Calu3 (cell line): Measurements from ENCODE around the gene LCP2. TPM values are rescaled to one million over a fixed set of nuclear protein-coding genes. Genes with fewer than 3 reads are reported as not detected.

ENCODE experiments used
- BruUV-seq: library from RNA; stranded (reverse); fragments of 400-500 nt; replicated peaks from 2 replicates; lab custom pipeline; 2021; lab: Mats Ljungman, UMichigan
- CTCF ChIA-PET: fragments of 300-600 bp; sonication (Branson Sonifier 250); formaldehyde crosslinking; loops from one replicate; lab custom pipeline; 2022; ENCODE audit warnings: antibody characterized with exemption; lab: Charles Lee
- DNase-seq: peaks from one replicate; pipeline ENCODE4 v3.0.0; 2022
- H3K27ac Mint-ChIP-seq: one replicate; pipeline ENCODE4 v1.8.0; 2022; ENCODE audit warnings: mixed read lengths; ENCODE audit not compliant: unreplicated experiment
- H3K27me3 Mint-ChIP-seq: one replicate; pipeline ENCODE4 v1.8.0; 2022; ENCODE audit warnings: mixed read lengths; ENCODE audit not compliant: unreplicated experiment
- H3K36me3 Mint-ChIP-seq: one replicate; pipeline ENCODE4 v1.8.0; 2022; ENCODE audit warnings: mild to moderate bottlenecking, moderate library complexity, mixed read lengths; ENCODE audit not compliant: insufficient read depth, unreplicated experiment
- H3K4me1 Mint-ChIP-seq: one replicate; pipeline ENCODE4 v1.8.0; 2022; ENCODE audit warnings: mild to moderate bottlenecking, low read depth, mixed read lengths; ENCODE audit not compliant: unreplicated experiment
- H3K4me3 Mint-ChIP-seq: one replicate; pipeline ENCODE4 v1.8.0; 2022; ENCODE audit warnings: mild to moderate bottlenecking, low read depth, moderate library complexity, mixed read lengths; ENCODE audit not compliant: unreplicated experiment
- H3K9me3 Mint-ChIP-seq: one replicate; pipeline ENCODE4 v1.8.0; 2022; ENCODE audit warnings: low read depth, mixed read lengths; ENCODE audit not compliant: unreplicated experiment
- intact Hi-C: fragments of 100-400 bp; cut with micrococcal nuclease; formaldehyde crosslinking; loops from one replicate; pipeline ENCODE4 v1.10.0; 2022; ENCODE audit not compliant: unreplicated experiment
- total RNA-seq: library from RNA; stranded (reverse); gene quantifications from 2 replicates; pipeline ENCODE4 v1.2.3, GENCODE V29; 2022
- TF ChIP-seq, protein P1 (sequence below): fragments of 200-600 bp; IDR thresholded peaks from one replicate; pipeline ENCODE4 v1.8.0; 2022; ENCODE audit warnings: antibody characterized with exemption; ENCODE audit not compliant: unreplicated experiment

LCP2 gene
- total RNA-seq, 1 experiment from 2014 or later: not detected

DNA sequence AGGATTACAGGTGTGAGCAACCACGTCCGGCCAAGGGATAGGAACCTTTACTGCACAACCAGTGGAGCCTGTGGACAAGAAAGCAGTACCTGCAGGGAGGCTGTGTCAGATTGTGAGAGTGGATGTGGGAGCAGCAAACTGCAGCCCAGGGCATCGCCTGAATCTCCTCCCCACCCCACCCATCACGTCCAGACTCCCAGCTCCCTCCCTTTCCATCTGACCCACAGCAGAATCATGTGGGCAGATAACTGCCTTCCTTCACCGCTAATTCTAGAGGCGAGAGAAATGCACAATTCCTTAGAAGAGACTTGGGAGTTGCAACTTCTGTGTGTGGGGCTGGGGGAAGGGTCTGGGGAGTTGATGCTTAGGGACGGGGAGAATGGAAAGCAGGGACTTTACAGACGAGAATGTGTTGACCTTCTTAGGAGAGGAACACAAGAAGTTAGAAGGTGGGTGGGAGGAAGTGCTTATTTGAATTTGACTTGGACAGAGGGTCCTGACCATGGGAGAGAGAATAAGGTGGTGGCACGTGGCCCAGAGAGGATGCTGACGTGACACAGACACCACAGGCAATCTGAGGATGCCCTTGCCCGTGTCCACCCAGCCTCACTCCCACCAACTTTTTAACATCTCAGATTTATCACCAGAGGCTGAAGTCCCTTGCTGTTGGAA lies 4.5 kb upstream of the LCP2 start:
- Mint-ChIP-seq H3K4me3 (no peak overlapping the region), H3K36me3 (no peaks in the 10 kb centered on the region), H3K4me1 (peaks cover 6% of the 10 kb centered on the region), H3K27ac (no peak overlapping the region), H3K27me3 (peaks cover 83% of the 10 kb centered on the region), H3K9me3 (no peaks in the 10 kb centered on the region)
- BruUV-seq: no TSS peak
- TF ChIP-seq, protein P1, sequence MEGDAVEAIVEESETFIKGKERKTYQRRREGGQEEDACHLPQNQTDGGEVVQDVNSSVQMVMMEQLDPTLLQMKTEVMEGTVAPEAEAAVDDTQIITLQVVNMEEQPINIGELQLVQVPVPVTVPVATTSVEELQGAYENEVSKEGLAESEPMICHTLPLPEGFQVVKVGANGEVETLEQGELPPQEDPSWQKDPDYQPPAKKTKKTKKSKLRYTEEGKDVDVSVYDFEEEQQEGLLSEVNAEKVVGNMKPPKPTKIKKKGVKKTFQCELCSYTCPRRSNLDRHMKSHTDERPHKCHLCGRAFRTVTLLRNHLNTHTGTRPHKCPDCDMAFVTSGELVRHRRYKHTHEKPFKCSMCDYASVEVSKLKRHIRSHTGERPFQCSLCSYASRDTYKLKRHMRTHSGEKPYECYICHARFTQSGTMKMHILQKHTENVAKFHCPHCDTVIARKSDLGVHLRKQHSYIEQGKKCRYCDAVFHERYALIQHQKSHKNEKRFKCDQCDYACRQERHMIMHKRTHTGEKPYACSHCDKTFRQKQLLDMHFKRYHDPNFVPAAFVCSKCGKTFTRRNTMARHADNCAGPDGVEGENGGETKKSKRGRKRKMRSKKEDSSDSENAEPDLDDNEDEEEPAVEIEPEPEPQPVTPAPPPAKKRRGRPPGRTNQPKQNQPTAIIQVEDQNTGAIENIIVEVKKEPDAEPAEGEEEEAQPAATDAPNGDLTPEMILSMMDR: no peak
- DNase-seq: no peak
- intact Hi-C loops: no loop called here
- CTCF ChIA-PET: no interaction called here

DNA sequence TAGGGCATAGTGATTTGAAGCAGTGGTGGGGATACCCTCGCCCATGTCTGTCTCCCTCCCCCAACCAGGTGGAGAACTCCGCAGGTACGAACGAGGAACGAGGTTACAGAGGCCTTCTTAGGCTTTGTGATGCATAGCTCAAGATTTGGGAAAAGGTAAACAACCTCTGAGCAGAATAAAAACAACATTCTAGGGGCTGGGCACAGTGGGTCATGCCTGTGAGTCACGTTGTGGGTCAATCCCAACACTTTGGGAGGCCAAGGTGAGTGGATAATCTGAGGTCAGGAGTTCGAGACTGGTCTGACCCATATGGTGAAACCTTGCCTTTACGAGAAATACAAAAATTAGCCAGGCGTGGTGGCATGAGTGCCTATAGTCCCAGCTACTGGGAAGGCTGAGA lies 3.6 kb upstream of the LCP2 start:
- no peaks in the 10 kb centered on the region for H3K36me3 Mint-ChIP-seq
- no peaks in the 10 kb centered on the region for H3K9me3 Mint-ChIP-seq
- no peaks in the 10 kb centered on the region for H3K4me1 Mint-ChIP-seq
- H3K4me3 Mint-ChIP-seq: no peak overlapping the region
- BruUV-seq: no TSS peak
- H3K27ac Mint-ChIP-seq: no peak overlapping the region
- CTCF ChIA-PET: no interaction called here
- TF ChIP-seq, protein P1: no peak
- no peak for DNase-seq
- intact Hi-C loops: no loop called here
- peaks cover 88% of the 10 kb centered on the region for H3K27me3 Mint-ChIP-seq

DNA sequence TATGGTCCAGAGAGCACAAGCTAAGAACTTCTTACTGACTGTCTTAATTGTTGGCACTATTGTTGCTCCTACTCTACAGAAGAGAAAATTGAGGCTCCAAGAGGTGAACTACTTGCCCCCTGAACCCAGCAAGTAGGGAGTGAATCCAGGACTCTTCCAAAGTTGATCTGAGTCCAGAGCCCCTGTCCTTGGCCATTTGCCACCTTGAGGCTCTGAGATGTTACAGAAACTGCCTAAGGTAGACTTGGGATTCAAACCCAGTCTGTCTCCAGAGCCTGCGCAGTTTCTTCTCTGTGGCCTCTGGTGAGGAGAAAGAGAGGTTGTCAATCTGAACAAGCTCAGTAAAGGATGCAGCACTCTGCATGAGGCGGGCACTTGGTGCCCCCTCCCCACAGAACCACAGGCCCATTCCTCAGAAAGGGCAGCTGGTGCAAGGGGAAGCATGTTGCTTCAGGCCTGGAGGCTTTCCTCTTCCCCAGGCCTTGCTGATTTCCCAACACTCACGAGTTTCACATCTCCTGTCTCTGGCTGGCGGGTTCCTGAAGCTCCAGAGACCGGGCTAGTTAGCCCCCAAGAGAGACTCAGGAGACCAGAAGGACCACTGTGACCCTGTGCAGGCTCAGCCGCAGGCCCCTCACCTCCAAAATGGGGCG lies 2.9 kb upstream of the LCP2 start:
- no peaks in the 10 kb centered on the region for H3K9me3 Mint-ChIP-seq
- TF ChIP-seq, protein P1: no peak
- H3K27ac Mint-ChIP-seq: no peak overlapping the region
- intact Hi-C loops: no loop called here
- DNase-seq: no peak
- H3K4me3 Mint-ChIP-seq: no peak overlapping the region
- H3K27me3 Mint-ChIP-seq: peaks cover 88% of the 10 kb centered on the region
- no TSS peak for BruUV-seq
- no peaks in the 10 kb centered on the region for H3K4me1 Mint-ChIP-seq
- no peaks in the 10 kb centered on the region for H3K36me3 Mint-ChIP-seq
- CTCF ChIA-PET: no interaction called here

DNA sequence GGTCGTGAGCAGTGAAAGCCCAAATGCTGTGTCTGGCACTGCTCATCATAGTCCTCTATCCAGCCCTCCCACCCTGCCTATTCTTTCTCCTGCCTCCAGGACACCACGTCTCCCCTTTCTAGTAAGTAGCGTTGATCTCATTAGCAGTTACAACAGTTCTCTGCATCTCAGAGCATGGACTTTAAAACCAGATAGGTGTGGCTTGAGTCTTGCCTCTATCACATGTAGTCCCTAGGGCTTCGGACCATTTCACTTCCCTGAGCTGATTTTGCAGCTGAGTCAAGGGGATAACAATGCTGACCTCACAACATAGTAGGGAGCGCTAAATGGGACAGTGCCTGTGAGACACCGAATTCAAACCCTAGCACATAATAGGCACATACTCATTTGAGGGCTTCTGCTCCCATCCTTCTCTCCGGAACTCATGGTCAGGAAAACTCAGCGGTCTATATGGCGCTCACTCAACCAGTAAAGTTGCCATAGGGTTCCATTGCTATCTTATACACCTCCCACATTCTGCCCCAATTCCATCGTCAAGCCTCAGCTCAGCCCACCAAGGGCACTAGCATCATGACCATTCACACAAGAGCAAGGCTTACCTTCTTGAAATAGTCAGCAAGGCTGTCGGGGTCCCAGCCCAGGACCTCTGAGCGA lies 515 bp downstream of the LCP2 start:
- intact Hi-C loops: no loop called here
- no peak overlapping the region for H3K27ac Mint-ChIP-seq
- no peaks in the 10 kb centered on the region for H3K4me1 Mint-ChIP-seq
- no peaks in the 10 kb centered on the region for H3K36me3 Mint-ChIP-seq
- H3K4me3 Mint-ChIP-seq: no peak overlapping the region
- CTCF ChIA-PET: no interaction called here
- no peak for DNase-seq
- H3K9me3 Mint-ChIP-seq: no peaks in the 10 kb centered on the region
- BruUV-seq: no TSS peak
- TF ChIP-seq, protein P1: no peak
- peaks cover 89% of the 10 kb centered on the region for H3K27me3 Mint-ChIP-seq
